Amygdala (tissue), 56 donors: ENCODE data around the gene ARFIP1.

ENCODE experiments used
- DNase-seq, 56 donors: peaks; one replicate each; lab custom pipeline; 2025; lab: John Stamatoyannopoulos, UW

Gene ARFIP1

DNA sequence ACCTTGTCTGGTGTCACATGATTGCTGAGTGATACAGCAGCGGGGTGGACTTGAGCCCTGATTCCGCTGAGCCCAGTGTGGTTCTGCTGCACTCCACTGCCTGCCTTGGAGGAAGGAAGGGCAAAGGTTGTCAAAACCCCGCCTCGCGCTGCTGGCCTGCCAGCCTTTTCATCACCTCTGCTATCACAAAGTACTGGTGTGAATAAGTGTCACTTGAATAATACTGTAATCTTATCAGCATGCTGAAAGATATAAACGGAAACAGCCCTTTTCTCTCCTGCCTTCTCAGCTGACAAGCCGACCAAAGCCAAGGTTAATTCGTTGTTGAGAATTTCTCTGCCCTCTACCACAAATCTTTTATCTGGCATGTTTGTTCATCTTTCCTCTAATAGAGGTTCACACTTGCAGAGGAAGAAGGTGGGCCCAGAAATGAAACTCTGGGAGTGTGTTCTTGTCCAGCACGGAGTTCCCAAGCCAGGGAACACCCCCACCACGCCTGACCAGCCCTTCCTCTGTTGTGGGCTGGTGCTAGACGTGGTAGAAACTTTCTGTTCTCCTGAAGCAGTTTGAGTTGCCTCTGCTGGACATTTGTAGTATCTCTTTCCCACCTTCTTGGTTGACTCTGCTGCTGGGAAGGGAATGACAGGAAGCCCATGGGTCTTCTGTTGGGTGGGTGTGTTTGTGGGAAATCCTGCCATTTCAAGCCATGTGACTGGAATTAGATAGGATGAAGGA lies 177.8 kb downstream of the ARFIP1 start:
- DNase-seq = no peak

DNA sequence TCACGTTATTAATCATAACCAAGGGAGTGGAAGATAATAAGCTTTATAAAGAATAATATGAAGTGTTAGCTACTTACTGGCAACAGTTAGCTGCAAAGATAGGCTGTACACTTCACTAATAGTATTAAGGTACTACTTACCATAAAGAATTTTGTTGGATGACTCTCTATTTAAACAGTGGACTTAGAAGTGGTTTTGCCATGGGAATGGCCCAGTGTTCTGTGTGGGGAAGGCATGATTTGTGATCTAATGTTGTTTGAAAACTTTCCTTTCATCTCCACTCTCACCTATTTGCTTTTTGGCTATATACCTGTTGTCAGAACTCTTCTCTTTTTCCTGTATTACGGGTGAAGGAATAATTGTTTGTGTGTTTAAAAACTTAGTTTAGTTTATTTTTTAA lies 179.3 kb downstream of the ARFIP1 start:
- no peak for DNase-seq

DNA sequence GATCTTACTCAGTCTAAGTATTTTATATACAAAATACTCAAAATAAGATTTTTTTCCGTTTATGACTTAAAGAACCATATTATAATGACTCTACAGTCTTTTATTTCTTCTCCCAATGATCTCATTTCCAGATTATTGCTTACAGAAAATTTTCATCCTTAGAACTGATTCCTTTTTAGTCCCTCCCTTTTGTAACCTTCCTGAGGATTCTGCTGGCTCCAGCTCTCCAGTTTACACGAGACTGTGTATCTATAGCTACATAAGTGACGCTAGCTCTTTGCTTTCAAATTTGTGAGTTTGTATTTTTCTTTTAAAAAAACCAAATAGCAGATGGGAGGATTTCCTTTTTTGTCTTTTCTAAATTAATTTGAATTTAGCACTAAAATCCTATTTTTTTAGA lies 180.3 kb downstream of the ARFIP1 start:
- DNase-seq = no peak

DNA sequence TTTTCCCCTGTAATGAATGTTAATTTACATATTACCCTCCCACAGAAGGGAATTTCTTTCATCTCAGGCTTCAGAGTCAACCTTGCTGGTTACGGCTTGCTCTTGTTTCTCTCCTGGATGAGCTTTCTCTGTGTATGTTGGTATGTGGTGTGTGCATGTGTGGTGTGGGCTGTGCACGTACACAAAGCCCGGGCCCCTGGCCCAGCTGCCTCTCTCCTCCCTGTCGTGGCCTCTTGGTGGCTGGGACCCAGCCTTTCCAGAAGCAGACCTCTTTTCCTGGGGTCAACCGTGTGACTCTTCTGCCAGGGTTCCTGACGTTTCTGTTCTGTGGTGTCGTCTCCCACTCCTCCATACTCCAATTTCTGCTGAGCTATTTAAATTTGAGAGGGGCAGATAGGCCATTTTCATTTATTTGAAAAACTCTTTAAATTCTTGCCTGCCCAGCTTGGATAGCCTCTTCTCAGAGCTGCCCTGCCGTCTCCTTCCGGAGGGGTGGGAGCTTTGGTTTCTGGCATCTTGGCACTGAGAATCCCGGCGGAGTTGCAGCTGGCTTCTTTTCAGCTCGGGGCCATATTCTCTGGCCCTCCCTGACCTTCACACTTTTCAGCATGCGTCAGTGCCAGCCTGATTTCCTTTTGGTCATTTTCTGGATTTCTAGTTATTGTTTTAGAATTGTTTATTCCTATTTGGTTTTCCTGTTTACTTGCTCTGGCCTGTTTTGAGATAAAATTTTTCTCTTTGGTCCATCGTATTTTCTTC lies 181.4 kb downstream of the ARFIP1 start:
- no peak for DNase-seq

DNA sequence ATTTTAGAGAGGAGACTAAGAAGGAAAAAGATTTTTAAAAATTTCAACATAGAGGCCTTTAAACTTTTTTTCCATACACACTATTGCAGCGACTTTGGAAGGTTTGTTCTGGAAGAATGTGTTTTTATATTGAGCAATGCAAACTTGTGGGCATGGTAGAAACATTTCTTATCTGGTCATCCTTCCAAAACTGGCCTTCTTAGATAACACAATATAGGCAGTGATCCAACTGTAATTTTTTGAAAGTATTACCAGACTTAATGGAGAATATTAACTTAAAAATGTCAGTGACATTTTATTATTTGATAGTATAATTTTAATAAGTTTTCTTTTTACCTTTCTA lies 182.0 kb downstream of the ARFIP1 start:
- DNase-seq = no peak
